Esophagus muscularis mucosa (tissue), 4 donors: ENCODE results near the gene TIAL1.

Source experiments
- CTCF ChIP-seq, 3 experiments: fragments of 200-600 bp in 2 of 3; fragments of 450-650 bp in 1 of 3; sonication (generic) in 2 of 3; IDR thresholded peaks; one replicate each; pipeline ENCODE4 v1.5.1; 2017 to 2019; ENCODE audit warnings: antibody characterized with exemption in 3 of 3, mild to moderate bottlenecking in 2 of 3, moderate library complexity in 1 of 3
- EP300 ChIP-seq: sonication (generic); formaldehyde crosslinking; IDR thresholded peaks from one replicate; pipeline ENCODE4 v1.6.1; 2017; ENCODE audit warnings: antibody characterized with exemption
- POLR2A ChIP-seq: fragments of 450-650 bp; IDR thresholded peaks from one replicate; pipeline ENCODE4 v1.6.1; 2017; ENCODE audit warnings: antibody characterized with exemption, moderate library complexity, mild to moderate bottlenecking, low read depth
- POLR2AphosphoS5 ChIP-seq, 2 donors: sonication (generic); formaldehyde crosslinking; IDR thresholded peaks; one replicate each; pipeline ENCODE4 v1.6.1; 2017; ENCODE audit warnings: antibody characterized with exemption in 2 of 2

GRCh38 chr10:119543814-119544642 lies 52.7 kb downstream of the TIAL1 start:
- TF ChIP-seq CTCF (IDR thresholded peaks at IDR 0.05) (no peak), POLR2AphosphoS5 (IDR thresholded peaks at IDR 0.05) (no peak), EP300 (no peak), POLR2A (no peak)
